HG03460 (cell line): ENCODE data around the gene PDP2.

Source experiments
- ATAC-seq: cut with Tn5 transposase; IDR thresholded peaks from one replicate; pipeline ENCODE4 v1.9.1; 2021; ENCODE audit not compliant: unreplicated experiment

PDP2 gene

DNA sequence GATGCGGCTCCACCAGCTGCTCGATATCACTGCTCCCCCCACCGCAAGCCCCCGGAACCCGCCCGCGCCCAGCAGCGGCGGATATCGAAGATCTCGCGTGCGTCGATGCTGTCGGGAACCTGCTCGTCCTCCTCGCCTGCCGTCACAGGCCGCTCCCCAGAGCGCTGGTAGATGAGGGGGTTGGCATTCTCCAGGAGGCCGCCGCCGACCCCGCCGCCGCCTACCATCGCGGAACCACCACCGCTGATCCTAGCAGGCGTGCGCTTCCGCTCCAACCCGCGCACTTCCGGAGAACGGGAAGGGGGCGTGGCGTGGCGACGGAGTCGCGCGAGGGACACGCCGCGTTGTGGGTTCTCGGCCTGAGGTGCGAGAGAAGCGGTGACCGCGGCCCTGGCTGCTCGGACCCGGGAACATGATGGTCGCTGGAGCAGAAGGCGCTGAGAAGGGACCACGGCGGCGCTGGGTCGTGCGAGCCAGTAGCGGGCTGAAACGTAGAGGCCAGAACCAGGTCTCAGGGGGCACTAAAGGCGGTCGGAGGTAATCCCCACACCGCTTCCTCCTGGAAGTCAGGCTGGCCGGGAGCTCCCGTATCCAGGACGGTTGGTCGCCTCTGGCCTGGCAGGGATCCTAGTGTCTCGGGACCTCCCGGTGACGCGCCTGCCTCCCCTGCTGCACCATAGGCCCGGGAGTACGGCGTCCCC is 54.0 kb downstream of the PDP2 start, which contains the start of gene CIAO2B:
Gene CIAO2B, minus strand, starts transcription at position 265 of the 701 bp plus-strand sequence. Its CDS starts 38 bp downstream, at position 227.
- peak; percentile 72 for ATAC-seq

DNA sequence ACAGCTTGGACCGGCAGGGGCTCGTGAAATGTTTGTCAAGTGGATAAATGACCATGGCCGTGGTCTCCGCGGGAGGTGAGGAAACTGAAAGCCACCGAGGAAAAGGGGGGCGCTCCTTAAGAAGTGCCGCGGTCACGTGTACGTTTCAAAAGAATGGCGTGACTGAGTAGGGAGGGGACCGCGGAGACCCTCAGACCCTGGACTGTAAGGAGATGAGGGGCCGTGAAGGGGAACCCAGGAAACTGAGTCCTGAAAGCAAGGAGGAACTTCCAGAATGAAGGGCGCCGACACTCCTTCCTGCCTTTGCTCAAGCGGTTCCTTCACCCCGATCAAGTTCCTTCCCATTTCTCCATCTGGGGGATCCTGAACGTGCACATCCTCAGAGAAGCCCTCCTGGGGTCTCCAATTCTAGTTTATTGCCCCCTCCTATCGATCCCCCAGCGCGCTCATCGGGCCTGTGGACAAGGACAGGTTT is 54.6 kb downstream of the PDP2 start:
- ATAC-seq, result peak; percentile 9

GRCh38 chr16:66935314-66936011 is 55.1 kb downstream of the PDP2 start, which contains the start of gene CES2:
TSS of gene CES2 (plus strand) at chr16:66935516. CDS start at chr16:66935636, 120 bp downstream.
- no peak for ATAC-seq

- ATAC-seq, result no peak
These were observed 56.1 kb downstream of the PDP2 start for GRCh38 chr16:66936462-66936861.

GRCh38 chr16:66936889-66937554 is 56.7 kb downstream of the PDP2 start:
- ATAC-seq, result no peak

- ATAC-seq, result no peak
These were observed 57.5 kb downstream of the PDP2 start for GRCh38 chr16:66937725-66938337.

- no peak for ATAC-seq
These were observed 59.1 kb downstream of the PDP2 start for GRCh38 chr16:66939366-66939765.

DNA sequence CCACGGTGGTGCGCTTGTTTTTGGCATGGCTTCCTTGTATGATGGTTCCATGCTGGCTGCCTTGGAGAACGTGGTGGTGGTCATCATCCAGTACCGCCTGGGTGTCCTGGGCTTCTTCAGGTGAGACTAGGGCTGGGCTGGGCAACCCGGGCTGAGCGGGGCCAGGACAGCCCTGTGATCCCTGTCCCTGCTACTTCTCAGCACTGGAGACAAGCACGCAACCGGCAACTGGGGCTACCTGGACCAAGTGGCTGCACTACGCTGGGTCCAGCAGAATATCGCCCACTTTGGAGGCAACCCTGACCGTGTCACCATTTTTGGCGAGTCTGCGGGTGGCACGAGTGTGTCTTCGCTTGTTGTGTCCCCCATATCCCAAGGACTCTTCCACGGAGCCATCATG is 59.9 kb downstream of the PDP2 start:
- no peak for ATAC-seq
